ENCODE results near the gene KPTN. TPM values are rescaled to one million over a fixed set of nuclear protein-coding genes. Genes with fewer than 3 reads are reported as not detected.

KPTN gene
- polyA plus RNA-seq, 3 donors: 8.2 to 13.5 (median 13.3) TPM

DNA sequence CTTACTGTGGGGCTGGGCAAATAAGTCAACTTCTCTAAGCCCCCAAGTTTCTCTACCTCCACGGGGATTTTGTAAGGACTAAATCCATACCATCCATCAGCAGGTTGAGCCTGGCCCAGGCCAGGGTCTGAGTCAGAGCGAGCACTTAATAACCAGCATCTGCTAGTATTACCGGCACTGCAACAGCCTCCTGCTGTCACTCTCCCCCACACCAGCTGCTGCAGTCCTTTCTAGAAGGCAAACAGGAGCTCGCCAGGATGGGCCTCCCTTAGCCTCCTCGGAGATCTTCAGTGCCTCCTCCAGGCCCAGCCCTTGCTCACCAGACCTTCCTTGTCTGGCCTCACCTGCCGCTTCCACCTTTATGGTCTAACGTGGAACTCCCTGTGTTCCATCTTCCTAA lies 27.7 kb upstream of the KPTN start:
- no peak for DNase-seq (ENCODE audit: extremely low read depth in 1 of 11, low read depth in 9 of 11, low spot score in 4 of 11)

- DNase-seq (ENCODE audit: extremely low read depth in 1 of 11, low read depth in 9 of 11, low spot score in 4 of 11): no peak
Measured at GRCh38 chr19:47511128-47511517, 27.1 kb upstream of the KPTN start.

- no peak for DNase-seq (ENCODE audit: extremely low read depth in 1 of 11, low read depth in 9 of 11, low spot score in 4 of 11)
Measured at GRCh38 chr19:47510516-47511127, 26.6 kb upstream of the KPTN start.

DNA sequence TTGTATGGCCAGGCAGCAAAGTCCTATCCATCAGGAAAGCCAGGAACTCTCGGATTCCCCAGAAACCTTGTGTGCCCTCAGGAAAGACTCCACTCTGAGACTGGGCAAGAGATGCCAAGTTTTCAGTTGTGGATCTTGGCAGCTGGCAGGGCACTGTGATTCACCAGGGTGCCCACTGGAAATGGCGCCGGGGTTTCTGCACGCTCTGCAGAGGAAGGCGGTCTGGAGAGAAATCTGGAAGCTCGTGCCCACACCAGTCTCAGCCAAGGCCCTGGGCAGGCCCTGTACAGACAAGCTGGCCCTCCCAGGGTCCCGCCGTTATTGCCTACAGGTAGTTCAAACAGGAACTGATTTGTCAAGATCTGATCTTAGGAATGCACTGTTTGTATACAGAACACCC lies 26.0 kb upstream of the KPTN start:
- no peak for DNase-seq (ENCODE audit: extremely low read depth in 1 of 11, low read depth in 9 of 11, low spot score in 4 of 11)

DNA sequence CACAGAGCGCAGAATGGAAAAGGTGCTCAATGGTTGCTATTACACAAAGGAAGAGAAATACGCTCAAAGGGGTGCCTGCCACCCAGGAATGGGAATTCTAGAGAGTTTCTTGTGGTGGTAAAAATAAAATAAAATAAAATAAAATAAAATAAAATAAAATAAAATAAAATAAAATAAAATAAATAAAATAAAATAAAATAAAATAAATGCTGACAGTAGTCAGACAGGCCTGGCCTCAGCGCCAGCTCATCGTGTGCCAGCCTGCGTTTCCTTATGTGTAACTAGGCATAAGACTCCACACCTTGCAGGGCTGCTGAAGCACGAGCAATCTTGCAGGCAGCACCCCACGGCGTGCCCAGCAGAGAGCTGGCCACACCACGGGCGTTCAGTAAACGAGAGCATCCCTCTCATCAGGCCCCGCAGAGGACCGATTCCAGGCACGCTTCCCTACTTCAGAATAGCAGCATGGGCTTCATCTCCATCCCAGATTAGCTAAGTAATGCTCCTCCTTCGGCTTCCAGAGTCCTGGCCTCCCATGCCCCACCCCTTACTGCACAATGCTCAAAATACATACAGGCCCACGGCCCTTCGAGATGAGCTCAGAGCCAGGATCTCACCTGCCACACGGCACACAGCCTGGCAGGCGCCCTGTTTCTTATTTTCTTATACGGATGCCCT lies 25.3 kb upstream of the KPTN start:
- no peak for DNase-seq (ENCODE audit: extremely low read depth in 1 of 11, low read depth in 9 of 11, low spot score in 4 of 11)

DNA sequence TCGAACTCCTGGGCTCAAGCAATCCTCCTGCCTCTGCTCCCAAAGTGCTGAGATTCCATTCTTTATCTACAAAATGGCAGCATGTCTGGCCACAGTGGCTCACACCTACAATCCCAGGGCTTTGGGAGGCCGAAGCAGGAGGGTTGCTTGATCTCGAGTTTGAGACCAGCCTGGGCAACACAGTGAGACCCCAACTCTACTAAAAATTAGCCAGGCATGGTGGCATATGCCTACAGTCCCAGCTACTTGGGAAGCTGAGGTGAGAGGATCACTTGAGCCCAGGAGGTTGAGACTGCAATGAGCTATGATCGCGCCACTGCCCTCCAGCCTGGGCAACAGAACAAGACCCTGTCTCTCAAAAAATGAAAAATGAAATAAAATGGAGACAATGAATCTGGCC lies 24.7 kb upstream of the KPTN start:
- DNase-seq (ENCODE audit: extremely low read depth in 1 of 11, low read depth in 9 of 11, low spot score in 4 of 11): no peak

DNA sequence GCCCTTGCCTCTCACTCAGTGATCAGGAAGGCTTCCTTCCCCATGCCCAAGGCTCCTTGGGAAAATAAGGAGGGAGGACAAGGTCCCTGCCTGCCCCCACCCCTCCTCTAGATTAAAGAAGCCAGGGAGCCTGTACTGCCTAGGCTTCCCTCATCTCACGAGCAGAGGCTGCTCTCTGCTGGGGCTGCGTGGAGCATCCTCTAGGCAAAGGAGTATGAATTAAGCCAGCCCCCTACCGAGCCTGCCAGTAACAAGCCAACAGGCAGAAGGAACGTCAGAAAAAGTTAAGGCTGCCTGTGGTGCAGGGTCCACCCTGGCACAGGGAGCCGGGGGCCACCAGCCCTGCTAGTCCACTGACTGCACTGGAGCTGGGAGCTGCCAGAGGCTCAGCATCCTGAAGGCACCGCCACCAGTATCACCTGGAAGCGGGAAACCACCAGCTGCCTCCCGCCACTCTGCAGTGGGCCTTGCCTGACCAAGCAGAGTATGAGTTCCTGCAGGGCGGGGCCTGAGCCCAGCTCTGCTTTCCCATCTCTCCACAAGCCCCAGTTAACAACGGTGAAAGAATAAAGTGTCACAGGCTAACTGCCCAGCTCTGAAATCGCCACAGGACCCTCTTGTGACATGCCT lies 24.0 kb upstream of the KPTN start:
- no peak for DNase-seq (ENCODE audit: extremely low read depth in 1 of 11, low read depth in 9 of 11, low spot score in 4 of 11)

DNA sequence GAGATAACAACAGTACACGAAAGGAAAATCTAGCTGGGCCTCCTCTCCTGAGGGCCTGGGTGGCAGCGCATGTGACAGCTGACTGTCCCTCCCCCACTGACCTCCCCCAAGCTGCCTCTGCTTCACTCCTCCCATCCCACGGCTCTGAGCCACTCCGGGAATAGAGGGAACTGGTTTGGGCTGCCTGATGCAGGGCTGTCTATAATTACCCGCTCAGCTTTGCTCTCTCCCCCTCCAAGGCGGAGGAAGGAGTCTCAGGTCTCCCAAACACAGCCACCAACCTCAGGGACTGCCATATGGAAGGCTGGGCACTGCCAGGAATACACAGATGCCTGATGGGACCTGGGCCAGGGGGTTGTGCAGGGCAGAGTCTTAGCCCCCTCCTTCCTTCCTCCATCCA lies 23.0 kb upstream of the KPTN start:
- DNase-seq (ENCODE audit: extremely low read depth in 1 of 11, low read depth in 9 of 11, low spot score in 4 of 11): peak in 1 of 11 donors; percentile 39

GRCh38 chr19:47506459-47506858 lies 22.4 kb upstream of the KPTN start:
- no peak for DNase-seq (ENCODE audit: extremely low read depth in 1 of 11, low read depth in 9 of 11, low spot score in 4 of 11)

GRCh38 chr19:47505506-47505905 lies 21.5 kb upstream of the KPTN start:
- no peak for DNase-seq (ENCODE audit: extremely low read depth in 1 of 11, low read depth in 9 of 11, low spot score in 4 of 11)

- no peak for DNase-seq (ENCODE audit: extremely low read depth in 1 of 11, low read depth in 9 of 11, low spot score in 4 of 11)
Measured at GRCh38 chr19:47503826-47504150, 19.8 kb upstream of the KPTN start.

- DNase-seq (ENCODE audit: extremely low read depth in 1 of 11, low read depth in 9 of 11, low spot score in 4 of 11): no peak
Measured at GRCh38 chr19:47503130-47503825, 19.3 kb upstream of the KPTN start.

- no peak for DNase-seq (ENCODE audit: extremely low read depth in 1 of 11, low read depth in 9 of 11, low spot score in 4 of 11)
Measured at GRCh38 chr19:47499863-47500830, 16.1 kb upstream of the KPTN start.

GRCh38 chr19:47499371-47499770 lies 15.4 kb upstream of the KPTN start:
- DNase-seq (ENCODE audit: extremely low read depth in 1 of 11, low read depth in 9 of 11, low spot score in 4 of 11): no peak

DNA sequence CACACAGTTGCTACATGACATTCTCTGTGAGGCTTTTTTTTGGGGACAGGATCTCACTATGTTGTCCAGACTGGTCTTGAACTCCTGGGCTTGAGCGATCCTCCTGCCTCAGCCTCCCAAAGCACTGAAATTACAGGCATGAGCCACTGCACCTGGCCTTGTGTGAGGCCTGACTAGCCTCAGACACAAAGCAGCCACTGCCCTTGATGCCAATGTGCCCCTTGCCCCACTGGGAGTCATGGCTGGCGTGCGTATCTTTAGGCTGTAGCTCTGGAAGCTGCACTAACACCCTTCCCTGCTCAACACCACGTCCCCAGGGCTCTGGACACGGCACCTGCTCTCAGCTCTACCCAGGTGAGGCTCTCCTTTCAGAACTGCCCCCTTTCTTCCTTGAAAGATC lies 14.5 kb upstream of the KPTN start:
- no peak for DNase-seq (ENCODE audit: extremely low read depth in 1 of 11, low read depth in 9 of 11, low spot score in 4 of 11)

- DNase-seq (ENCODE audit: extremely low read depth in 1 of 11, low read depth in 9 of 11, low spot score in 4 of 11): no peak
Measured at GRCh38 chr19:47497821-47498520, 14.0 kb upstream of the KPTN start.

GRCh38 chr19:47497050-47497766 lies 13.2 kb upstream of the KPTN start:
- DNase-seq (ENCODE audit: extremely low read depth in 1 of 11, low read depth in 9 of 11, low spot score in 4 of 11): no peak
